Fibroblast of skin of left quadriceps (primary cell): ENCODE measurements around the gene TAS2R1.

Source experiments
- DNase-seq, 2 experiments: peaks; one replicate each; pipeline ENCODE4 v3.0.0-alpha.2; 2013; ENCODE audit warnings: low read depth in 2 of 2

Gene TAS2R1

GRCh38 chr5:9588254-9588653 lies 41.9 kb downstream of the TAS2R1 start:
- DNase-seq = no peak

GRCh38 chr5:9587135-9587534 lies 43.0 kb downstream of the TAS2R1 start:
- no peak for DNase-seq

GRCh38 chr5:9582406-9582805 lies 47.7 kb downstream of the TAS2R1 start:
- DNase-seq = no peak
